Activated CD4-positive, alpha-beta T cell treated with anti-CD3 and anti-CD28 coated beads for 48 hours (primary cell): Measurements from ENCODE around the gene OR2L2.
"Not testable (repeated sequence)": the region's sequence is repeated elsewhere in the genome, so short reads cannot be mapped to it uniquely, and the experiment has no call there.

ENCODE experiments used
- DNase-seq: peaks from one replicate; pipeline ENCODE4 v3.0.0-alpha.2; 2020

The OR2L2 gene

GRCh38 chr1:248029770-248030169 is at the start of gene OR2L2:
TSS of gene OR2L2 (plus strand) at chr1:248030070. CDS start at chr1:248038268, 8,198 bp downstream.
- no peak for DNase-seq

GRCh38 chr1:247992986-247993385 is 36.9 kb upstream of the OR2L2 start:
- no peak for DNase-seq

- DNase-seq: no peak
These were observed 31.1 kb upstream of the OR2L2 start for GRCh38 chr1:247998811-247999210.

- DNase-seq: no peak
These were observed 29.7 kb upstream of the OR2L2 start for GRCh38 chr1:248000169-248000568.

GRCh38 chr1:248007778-248008177 is 22.1 kb upstream of the OR2L2 start:
- no peak for DNase-seq

- DNase-seq: no peak
These were observed 20.2 kb upstream of the OR2L2 start for GRCh38 chr1:248009681-248010080.

GRCh38 chr1:248013229-248013710 is 16.6 kb upstream of the OR2L2 start, which contains the start of gene OR2L5:
TSS of gene OR2L5 (plus strand) at chr1:248013660. CDS start at chr1:248021948, 8,288 bp downstream.
- no peak for DNase-seq

GRCh38 chr1:248015803-248016202 is 14.1 kb upstream of the OR2L2 start:
- no peak for DNase-seq

- no peak for DNase-seq
These were observed 15.3 kb downstream of the OR2L2 start for GRCh38 chr1:248045209-248045608.

GRCh38 chr1:248046536-248046935 is 16.7 kb downstream of the OR2L2 start, which contains the start of gene OR2L3:
TSS of gene OR2L3 (plus strand) at chr1:248046836. CDS start at chr1:248060682, 13,846 bp downstream.
- DNase-seq: no peak

- DNase-seq: no peak
These were observed 17.1 kb downstream of the OR2L2 start for GRCh38 chr1:248047008-248047407.

- no peak for DNase-seq
These were observed 24.8 kb downstream of the OR2L2 start for GRCh38 chr1:248054671-248055070.

GRCh38 chr1:248055261-248055660 is 25.4 kb downstream of the OR2L2 start:
- DNase-seq: no peak

- no peak for DNase-seq
These were observed 35.2 kb downstream of the OR2L2 start for GRCh38 chr1:248065071-248065470.

- no peak for DNase-seq
These were observed 35.7 kb downstream of the OR2L2 start for GRCh38 chr1:248065604-248066003.

- DNase-seq: not testable (repeated sequence)
These were observed 54.0 kb downstream of the OR2L2 start for GRCh38 chr1:248083864-248084263.
